IMR-90 (cell line): ENCODE data around the gene SEMA3E. TPM values are rescaled to one million over a fixed set of nuclear protein-coding genes. Genes with fewer than 3 reads are reported as not detected.

Experiments
- ATAC-seq: fragments of 200-7000 bp; cut with Tn5 transposase; 2 replicates; pipeline ENCODE4 v1.9.1; 2020; ENCODE audit warnings: low read depth, mild to moderate bottlenecking, moderate library complexity
- BruUV-seq: library from RNA; stranded (reverse); fragments of 400-500 nt; replicated peaks from 2 replicates; lab custom pipeline; 2021; lab: Mats Ljungman, UMichigan
- CTCF ChIA-PET: fragments of 300-600 bp; formaldehyde crosslinking; extraction: SDS; loops from one replicate; lab custom pipeline; 2021; ENCODE audit warnings: antibody characterized with exemption; lab: Yijun Ruan, JAX
- POLR2A ChIA-PET: fragments of 300-600 bp; sonication (Branson Sonifier 250); formaldehyde crosslinking; loops from one replicate; lab custom pipeline; 2022; ENCODE audit warnings: antibody characterized with exemption; ENCODE audit not compliant: unreplicated experiment; lab: Charles Lee
- DNase-seq: peaks from one replicate; pipeline ENCODE4 v3.0.0; 2013
- H2AFZ ChIP-seq: replicated peaks from 2 replicates; pipeline ENCODE3; 2013; ENCODE audit warnings: low read length, mild to moderate bottlenecking; ENCODE audit not compliant: poor library complexity
- H2AK5ac ChIP-seq: 2 replicates; pipeline ENCODE4 v1.6.1; 2013; ENCODE audit warnings: low read depth, low read length, inconsistent platforms
- H2AK9ac ChIP-seq: replicated peaks from 2 replicates; pipeline ENCODE3; 2013; ENCODE audit warnings: mild to moderate bottlenecking, low read depth, low read length, moderate library complexity; ENCODE audit not compliant: poor library complexity
- H2BK120ac ChIP-seq: 2 replicates; pipeline ENCODE4 v1.6.1; 2013; ENCODE audit warnings: low read depth, low read length, inconsistent platforms
- H2BK15ac ChIP-seq: 3 replicates; pipeline ENCODE4 v1.6.1; 2013; ENCODE audit warnings: low read depth, low read length, inconsistent platforms
- H2BK20ac ChIP-seq: 2 replicates; pipeline ENCODE4 v1.6.1; 2013; ENCODE audit warnings: low read depth, mild to moderate bottlenecking, inconsistent platforms, low read length, moderate library complexity
- H2BK5ac ChIP-seq: 2 replicates; pipeline ENCODE4 v1.6.1; 2013; ENCODE audit warnings: mild to moderate bottlenecking, low read depth, low read length, inconsistent platforms; ENCODE audit not compliant: poor library complexity, severe bottlenecking
- H3K14ac ChIP-seq: replicated peaks from 2 replicates; pipeline ENCODE4 v1.6.1; 2013; ENCODE audit warnings: low read depth, low read length, inconsistent platforms
- H3K18ac ChIP-seq: 2 replicates; pipeline ENCODE4 v1.6.1; 2013; ENCODE audit warnings: low read depth, low read length, control low read depth
- H3K23ac ChIP-seq: 2 replicates; pipeline ENCODE4 v1.6.1; 2013; ENCODE audit warnings: low read depth, low read length, inconsistent platforms
- H3K27ac ChIP-seq: 2 replicates; pipeline ENCODE4 v1.5.1; 2013; ENCODE audit warnings: mild to moderate bottlenecking, control low read depth, low read length; ENCODE audit not compliant: insufficient read depth
- H3K27me3 ChIP-seq: 2 replicates; pipeline ENCODE4 v1.6.1; 2013; ENCODE audit warnings: low read length; ENCODE audit not compliant: control insufficient read depth, insufficient read depth
- H3K36me3 ChIP-seq: 2 replicates; pipeline ENCODE4 v1.6.1; 2013; ENCODE audit warnings: low read length, mixed read lengths; ENCODE audit not compliant: control insufficient read depth, insufficient read depth
- H3K4ac ChIP-seq: 2 replicates; pipeline ENCODE4 v1.6.1; 2013; ENCODE audit warnings: low read depth, low read length, inconsistent platforms
- H3K4me1 ChIP-seq: 2 replicates; pipeline ENCODE4 v1.6.1; 2013; ENCODE audit warnings: low read length, mixed read lengths; ENCODE audit not compliant: control insufficient read depth, insufficient read depth
- H3K4me2 ChIP-seq: 2 replicates; pipeline ENCODE4 v1.6.1; 2013; ENCODE audit warnings: low read depth, mild to moderate bottlenecking, control low read depth, low read length, moderate library complexity
- H3K4me3 ChIP-seq: 2 replicates; pipeline ENCODE4 v1.5.1; 2013; ENCODE audit warnings: low read depth, mild to moderate bottlenecking, control low read depth, low read length, moderate library complexity; ENCODE audit not compliant: insufficient read depth
- H3K56ac ChIP-seq: 2 replicates; pipeline ENCODE4 v1.6.1; 2013; ENCODE audit warnings: low read length, inconsistent platforms; ENCODE audit not compliant: insufficient read depth; ENCODE audit errors: extremely low read depth
- H3K79me1 ChIP-seq, 2 experiments: 2 replicates each; pipeline ENCODE4 v1.6.1; 2013; ENCODE audit warnings: low read length in 2 of 2, inconsistent platforms in 1 of 2, low read depth in 1 of 2
- H3K9ac ChIP-seq: 2 replicates; pipeline ENCODE4 v1.6.1; 2013; ENCODE audit warnings: low read depth, low read length, control low read depth
- H3K9me1 ChIP-seq: 2 replicates; pipeline ENCODE4 v1.6.1; 2013; ENCODE audit warnings: low read length, inconsistent platforms; ENCODE audit not compliant: insufficient read depth
- H3K9me3 ChIP-seq: 2 replicates; pipeline ENCODE4 v1.6.1; 2013; ENCODE audit warnings: low read length; ENCODE audit not compliant: control insufficient read depth, insufficient read depth
- H4K20me1 ChIP-seq: 2 replicates; pipeline ENCODE4 v1.6.1; 2013; ENCODE audit warnings: low read length, inconsistent platforms; ENCODE audit not compliant: insufficient read depth
- H4K5ac ChIP-seq: 2 replicates; pipeline ENCODE4 v1.6.1; 2013; ENCODE audit warnings: mild to moderate bottlenecking, low read depth, low read length, control low read depth
- H4K8ac ChIP-seq, 2 experiments: 2 replicates each; pipeline ENCODE4 v1.6.1; 2013; ENCODE audit warnings: low read depth in 2 of 2, low read length in 2 of 2, control low read depth in 1 of 2, inconsistent platforms in 1 of 2
- H4K91ac ChIP-seq: 2 replicates; pipeline ENCODE4 v1.6.1; 2013; ENCODE audit warnings: low read depth, low read length, inconsistent platforms; ENCODE audit not compliant: insufficient read depth
- BHLHE40 ChIP-seq: fragments of 150-350 bp; IDR thresholded peaks from 2 replicates; pipeline ENCODE4 v1.6.1; 2016; ENCODE audit warnings: mild to moderate bottlenecking, low read depth, low read length
- CEBPB ChIP-seq: IDR thresholded peaks from 2 replicates; pipeline ENCODE4 v1.6.1; 2012; ENCODE audit warnings: low read depth, low read length, improper control_type of control experiment
- CHD1 ChIP-seq: IDR thresholded peaks from 2 replicates; pipeline ENCODE4 v1.6.1; 2012; ENCODE audit warnings: low read depth, low read length, improper control_type of control experiment
- CTCF ChIP-seq: conservative IDR thresholded peaks from 2 replicates; pipeline ENCODE4 v1.5.1; 2012; ENCODE audit warnings: mild to moderate bottlenecking, low read depth, low read length, improper control_type of control experiment
- MXI1 ChIP-seq: IDR thresholded peaks from 2 replicates; pipeline ENCODE4 v1.6.1; 2012; ENCODE audit warnings: low read depth, mild to moderate bottlenecking, low read length, moderate library complexity, borderline replicate concordance
- NFE2L2 ChIP-seq: fragments of 150-350 bp; IDR thresholded peaks from 2 replicates; pipeline ENCODE4 v1.6.1; 2016; ENCODE audit warnings: low read depth, mild to moderate bottlenecking, low read length
- POLR2A ChIP-seq: IDR thresholded peaks from 2 replicates; pipeline ENCODE4 v1.6.1; 2012; ENCODE audit warnings: mild to moderate bottlenecking, low read depth, low read length
- RAD21 ChIP-seq: IDR thresholded peaks from 2 replicates; pipeline ENCODE4 v1.6.1; 2012; ENCODE audit warnings: low read length, improper control_type of control experiment
- RCOR1 ChIP-seq: IDR thresholded peaks from 2 replicates; pipeline ENCODE4 v1.6.1; 2012; ENCODE audit warnings: mild to moderate bottlenecking, low read length, improper control_type of control experiment; ENCODE audit not compliant: insufficient replicate concordance
- RFX5 ChIP-seq: IDR thresholded peaks from 2 replicates; pipeline ENCODE4 v1.8.0; 2012; ENCODE audit warnings: low read depth, mild to moderate bottlenecking, low read length, moderate library complexity
- WGBS, 2 experiments: methylation state at CpG; one replicate each; pipeline versions ENCODE4 v1.1.5 to v1.1.7; 2013; ENCODE audit warnings: missing lambda C conversion rate in 2 of 2; ENCODE audit not compliant: insufficient read length in 1 of 2; ENCODE audit errors: extremely low coverage in 2 of 2; 5-methylcytosine and 5-hydroxymethylcytosine counted together
- dilution Hi-C: fragments of 300-500 bp; cut with HindIII; formaldehyde crosslinking; loops from one replicate; pipeline ENCODE4 v1.14.3; 2018; ENCODE audit warnings: low sequenced_read_pairs; ENCODE audit not compliant: unreplicated experiment
- in situ Hi-C: fragments of 300-500 bp; cut with MboI; formaldehyde crosslinking; loops from 3 replicates; pipeline ENCODE4 v1.14.3; 2019; ENCODE audit warnings: low sequenced_read_pairs, inconsistent platforms, mixed read lengths
- intact Hi-C: fragments of 100-400 bp; cut with micrococcal nuclease; formaldehyde crosslinking; loops from 2 replicates; pipeline ENCODE4 v1.10.0; 2022
- polyA plus RNA-seq, 3 experiments: library from polyadenylated mRNA; depleted of rRNA; stranded (reverse); fragments of >200 nt; gene quantifications; 2 replicates each; pipeline ENCODE4 v1.2.3, GENCODE V29; 2012; ENCODE audit warnings: low replicate concordance in 1 of 3
- total RNA-seq: library from RNA; depleted of rRNA; stranded (reverse); fragments of >200 nt; gene quantifications from 2 replicates; pipeline ENCODE4 v1.2.3, GENCODE V29; 2012

Gene SEMA3E
- total and polyA plus RNA-seq, 2 of the 4 experiments (the other 2 are of a cell fraction), result 0.31 to 0.72 TPM

GRCh38 chr7:83475420-83475819, 173.5 kb downstream of the SEMA3E start:
- Histone ChIP-seq H3K18ac (no peak overlapping the region), H2AK9ac (no peak overlapping the region), H3K23ac (no peak overlapping the region), H3K56ac (no peak overlapping the region), H2BK120ac (no peak overlapping the region), H4K91ac (no peak overlapping the region), H3K36me3 (no peaks in the 10 kb centered on the region), H2BK20ac (no peak overlapping the region), H3K9me3 (no peaks in the 10 kb centered on the region), H3K79me1 (no peaks in the 10 kb centered on the region), H3K9me1 (no peaks in the 10 kb centered on the region), H2BK5ac (no peak overlapping the region), H3K4ac (no peak overlapping the region), H2AFZ (no peak overlapping the region), H3K14ac (no peak overlapping the region), H2AK5ac (no peak overlapping the region), H3K9ac (no peak overlapping the region), H4K5ac (no peak overlapping the region), H3K27ac (no peak overlapping the region), H3K4me3 (no peak overlapping the region), H3K4me2 (no peak overlapping the region), H4K8ac (no peak overlapping the region), H3K4me1 (no peaks in the 10 kb centered on the region), H2BK15ac (no peak overlapping the region), H3K27me3 (peaks cover 7% of the 10 kb centered on the region; the same call in 1 of the 2 replicates), H4K20me1 (no peaks in the 10 kb centered on the region)
- no peak for DNase-seq
- no peak for ATAC-seq
- BruUV-seq, result no TSS peak
- dilution Hi-C loops, result no loop called here
- POLR2A ChIA-PET, result no interaction called here
- WGBS, 2 experiments, result 76% methylated on average over 2 of the region's 6 CpGs; no CpG with 5 or more reads in 1 of the 2 experiments
- in situ Hi-C loops, result no loop called here
- TF ChIP-seq BHLHE40 (no peak), CTCF (no peak), POLR2A (no peak), NFE2L2 (no peak), RAD21 (no peak), CEBPB (no peak), MXI1 (no peak), RFX5 (no peak), CHD1 (no peak), RCOR1 (no peak)
- intact Hi-C loops, result no loop called here
- CTCF ChIA-PET, result no interaction called here
